Right hindlimb (tissue), 1 donor: ENCODE results near the gene ASTN2.

Source experiments
- DNase-seq: peaks from one replicate; pipeline ENCODE4 v3.0.0-alpha.2; 2018

ASTN2 gene, protein sequence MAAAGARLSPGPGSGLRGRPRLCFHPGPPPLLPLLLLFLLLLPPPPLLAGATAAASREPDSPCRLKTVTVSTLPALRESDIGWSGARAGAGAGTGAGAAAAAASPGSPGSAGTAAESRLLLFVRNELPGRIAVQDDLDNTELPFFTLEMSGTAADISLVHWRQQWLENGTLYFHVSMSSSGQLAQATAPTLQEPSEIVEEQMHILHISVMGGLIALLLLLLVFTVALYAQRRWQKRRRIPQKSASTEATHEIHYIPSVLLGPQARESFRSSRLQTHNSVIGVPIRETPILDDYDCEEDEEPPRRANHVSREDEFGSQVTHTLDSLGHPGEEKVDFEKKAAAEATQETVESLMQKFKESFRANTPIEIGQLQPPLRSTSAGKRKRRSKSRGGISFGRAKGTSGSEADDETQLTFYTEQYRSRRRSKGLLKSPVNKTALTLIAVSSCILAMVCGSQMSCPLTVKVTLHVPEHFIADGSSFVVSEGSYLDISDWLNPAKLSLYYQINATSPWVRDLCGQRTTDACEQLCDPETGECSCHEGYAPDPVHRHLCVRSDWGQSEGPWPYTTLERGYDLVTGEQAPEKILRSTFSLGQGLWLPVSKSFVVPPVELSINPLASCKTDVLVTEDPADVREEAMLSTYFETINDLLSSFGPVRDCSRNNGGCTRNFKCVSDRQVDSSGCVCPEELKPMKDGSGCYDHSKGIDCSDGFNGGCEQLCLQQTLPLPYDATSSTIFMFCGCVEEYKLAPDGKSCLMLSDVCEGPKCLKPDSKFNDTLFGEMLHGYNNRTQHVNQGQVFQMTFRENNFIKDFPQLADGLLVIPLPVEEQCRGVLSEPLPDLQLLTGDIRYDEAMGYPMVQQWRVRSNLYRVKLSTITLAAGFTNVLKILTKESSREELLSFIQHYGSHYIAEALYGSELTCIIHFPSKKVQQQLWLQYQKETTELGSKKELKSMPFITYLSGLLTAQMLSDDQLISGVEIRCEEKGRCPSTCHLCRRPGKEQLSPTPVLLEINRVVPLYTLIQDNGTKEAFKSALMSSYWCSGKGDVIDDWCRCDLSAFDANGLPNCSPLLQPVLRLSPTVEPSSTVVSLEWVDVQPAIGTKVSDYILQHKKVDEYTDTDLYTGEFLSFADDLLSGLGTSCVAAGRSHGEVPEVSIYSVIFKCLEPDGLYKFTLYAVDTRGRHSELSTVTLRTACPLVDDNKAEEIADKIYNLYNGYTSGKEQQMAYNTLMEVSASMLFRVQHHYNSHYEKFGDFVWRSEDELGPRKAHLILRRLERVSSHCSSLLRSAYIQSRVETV (N-terminal part only)

DNA sequence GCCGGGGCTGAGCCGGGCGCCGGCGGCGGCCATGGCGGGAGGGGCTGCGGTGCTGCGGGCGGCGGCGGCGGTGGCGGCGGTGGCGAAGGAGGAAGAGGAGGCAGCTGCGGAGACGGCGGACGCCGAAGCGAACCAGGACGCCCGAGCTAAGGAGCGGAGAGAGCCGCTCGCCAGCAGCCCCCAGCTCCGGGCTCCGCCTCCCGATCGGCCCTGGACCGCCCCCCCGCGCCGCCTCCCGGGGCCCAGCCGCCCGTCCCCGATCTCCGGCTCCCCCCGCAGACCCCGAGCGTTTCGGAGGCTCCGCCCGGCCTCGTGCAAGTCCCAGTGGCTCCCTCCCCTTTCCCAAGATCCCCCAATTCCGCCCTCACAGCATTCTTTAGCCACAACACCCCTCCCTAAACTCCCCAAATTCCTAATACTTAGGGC, at the start of gene ASTN2:
Gene ASTN2 (minus strand): TSS at position 152 of the 426 bp plus-strand sequence. CDS start 119 bp downstream, at position 33.
- DNase-seq = peak; percentile 68

DNA sequence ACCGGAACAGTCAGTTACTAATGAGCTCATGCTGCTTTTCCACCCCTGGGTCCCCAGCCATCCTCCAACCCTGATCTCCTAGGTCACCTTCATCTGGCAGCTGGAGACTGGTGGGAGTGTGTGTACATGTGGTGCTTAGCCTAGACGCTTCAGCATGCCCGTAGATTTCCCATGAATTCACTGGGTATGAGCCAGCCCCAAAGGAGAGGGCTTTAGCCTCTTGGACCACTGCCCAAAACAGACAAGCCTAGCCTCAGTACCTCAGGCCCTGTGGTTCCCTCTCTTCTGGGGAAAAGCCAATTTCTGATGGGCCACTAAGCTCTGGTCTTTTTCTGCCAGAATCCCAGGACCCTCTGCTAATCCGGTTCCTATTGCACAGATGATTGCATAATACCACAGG, 48.0 kb upstream of the ASTN2 start:
- DNase-seq = peak; percentile 68

DNA sequence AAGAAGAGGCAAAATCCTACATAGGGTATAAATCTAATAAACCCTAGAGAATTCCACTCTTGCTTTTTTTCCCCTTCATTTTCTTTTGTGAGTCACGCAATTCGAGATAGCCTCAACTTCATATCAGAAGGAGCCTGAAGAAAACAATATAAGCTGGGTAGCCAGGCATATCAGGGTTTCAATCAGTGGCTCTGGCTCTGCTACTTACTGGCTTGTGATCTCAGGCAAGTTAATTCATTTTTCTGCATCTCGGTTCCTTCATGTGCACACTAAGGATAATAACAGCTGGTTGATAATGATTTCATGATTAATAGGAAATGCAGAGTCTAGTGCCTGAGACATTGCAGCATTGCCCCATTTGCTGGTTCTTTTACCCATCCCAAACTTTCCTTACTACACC, 46.5 kb upstream of the ASTN2 start:
- no peak for DNase-seq

DNA sequence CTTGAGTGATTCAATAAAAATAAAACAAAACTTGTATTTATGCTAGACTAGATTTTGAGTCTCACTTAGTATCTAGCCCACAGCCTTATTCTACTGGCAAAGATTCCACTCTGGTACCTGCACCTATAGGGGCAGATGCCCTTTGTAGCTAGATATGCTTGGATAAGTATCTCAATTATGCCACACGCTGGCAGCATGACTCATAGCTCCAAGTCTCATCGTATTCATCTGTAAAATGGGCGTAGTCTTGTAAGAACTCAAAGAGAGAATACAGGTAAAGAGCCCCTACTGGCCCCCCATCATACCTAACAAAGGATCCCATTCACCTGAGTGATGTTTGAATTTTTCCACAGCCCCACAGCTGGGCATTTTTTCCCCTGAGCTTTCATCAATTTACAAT, 45.9 kb upstream of the ASTN2 start:
- DNase-seq = no peak

DNA sequence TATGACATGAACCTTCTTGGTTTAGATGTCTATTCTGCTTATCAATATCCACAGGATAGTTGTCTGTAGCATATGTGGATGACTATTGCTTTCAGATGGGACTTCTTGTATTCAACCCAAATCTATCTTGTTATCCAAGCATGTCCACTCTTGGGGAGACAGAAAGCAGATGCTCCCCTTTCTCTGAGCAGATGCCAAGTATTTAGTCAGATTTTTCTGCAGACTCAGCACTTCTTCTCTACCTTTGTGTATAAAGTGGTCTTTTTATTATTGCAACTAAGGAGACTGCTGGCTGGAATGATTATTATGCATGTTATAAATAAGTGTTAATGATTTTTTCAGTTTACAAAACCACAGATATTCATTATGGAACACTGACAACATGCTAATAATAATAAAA, 45.1 kb upstream of the ASTN2 start:
- no peak for DNase-seq

DNA sequence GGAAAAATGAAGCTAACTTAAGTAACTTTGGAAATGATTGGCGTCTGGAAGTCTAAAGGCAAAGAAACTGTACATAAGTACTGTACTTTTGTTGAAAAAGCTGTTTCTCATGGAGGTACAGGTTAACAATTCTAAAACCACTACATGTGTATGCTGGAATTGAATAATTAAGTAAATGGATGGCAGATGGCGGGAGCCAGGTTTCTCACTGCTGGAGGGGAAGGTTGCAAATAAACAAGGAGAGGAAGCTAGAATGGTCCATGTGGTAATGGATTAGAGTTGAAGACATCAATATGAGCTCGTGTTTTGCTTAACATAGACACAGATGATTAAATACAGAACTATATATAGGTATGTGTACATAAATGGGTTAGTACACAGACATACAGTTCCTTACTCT, 43.2 kb upstream of the ASTN2 start:
- DNase-seq = no peak

DNA sequence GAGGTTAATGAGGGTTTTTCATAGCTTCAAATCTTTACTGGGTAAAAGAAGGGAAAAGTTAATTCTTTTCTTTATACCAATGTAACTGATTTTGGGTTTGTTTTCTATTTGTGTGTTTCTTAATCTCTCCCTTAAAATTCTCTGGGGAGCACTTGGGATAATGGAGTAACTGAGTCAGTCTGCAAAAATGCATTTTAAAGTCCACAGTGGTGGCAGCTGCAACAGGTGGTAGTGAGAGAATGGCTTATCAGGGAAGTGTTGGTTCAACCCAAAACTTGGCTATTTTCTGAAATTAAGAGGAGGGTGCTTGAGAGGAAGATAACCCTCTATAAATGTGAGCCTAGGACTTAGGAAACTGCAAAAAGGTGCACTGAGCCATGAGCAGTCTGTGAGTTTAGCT, 39.9 kb upstream of the ASTN2 start:
- DNase-seq = no peak

DNA sequence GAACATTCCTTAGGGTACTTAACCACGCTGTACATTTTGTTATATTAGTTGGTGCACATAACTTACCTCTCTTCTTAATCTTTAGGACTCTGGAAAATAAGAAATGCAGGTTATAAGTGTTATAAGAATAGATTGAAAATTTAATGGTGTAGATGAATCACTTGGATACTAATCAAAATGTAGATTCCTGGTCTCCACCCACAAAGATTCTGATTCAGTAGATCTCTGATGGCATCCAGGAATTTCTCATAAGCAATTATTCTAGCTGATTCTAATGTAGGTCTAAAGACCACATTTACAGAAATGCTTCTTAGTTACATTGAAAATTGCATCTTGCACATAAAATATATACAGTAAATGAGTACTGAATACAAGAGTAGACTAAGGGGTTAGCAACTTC, 38.9 kb upstream of the ASTN2 start:
- no peak for DNase-seq

DNA sequence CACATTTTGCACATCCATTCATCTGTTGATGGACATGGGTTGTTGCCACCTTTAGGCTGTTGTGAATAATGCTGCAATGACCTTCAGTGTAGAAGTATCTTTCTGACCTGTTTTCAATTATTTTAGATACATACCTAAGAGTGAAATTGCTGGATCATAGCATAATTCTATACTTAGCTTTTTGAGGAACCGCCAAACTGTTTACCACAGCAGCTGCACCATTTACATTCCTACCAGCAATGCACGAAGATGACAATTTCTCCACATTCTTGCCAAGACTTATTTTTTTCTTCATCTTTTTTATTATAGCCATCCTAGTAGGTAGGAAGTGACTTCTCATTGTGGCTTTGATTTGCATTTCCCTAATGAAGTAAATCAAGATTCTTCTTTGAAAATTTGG, 36.5 kb upstream of the ASTN2 start:
- no peak for DNase-seq

DNA sequence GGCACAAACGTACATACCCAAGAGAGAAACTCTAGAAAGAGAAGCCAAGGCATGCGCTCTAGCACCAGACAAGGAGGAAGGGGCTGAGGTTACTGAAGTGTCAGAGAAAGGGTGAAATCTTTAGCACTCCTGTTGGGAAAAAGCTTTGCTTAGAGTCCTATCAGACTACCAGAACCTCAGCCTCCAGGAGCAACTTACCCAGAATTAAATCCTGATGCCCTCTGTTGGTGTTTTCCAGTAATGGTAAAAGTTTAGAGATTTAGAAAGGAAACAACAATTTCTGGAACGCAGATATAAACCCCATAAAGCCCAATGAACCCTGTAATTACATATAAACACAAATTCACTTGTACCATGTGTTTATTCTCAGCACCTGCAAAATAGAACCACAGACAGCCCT, 33.2 kb upstream of the ASTN2 start:
- no peak for DNase-seq

DNA sequence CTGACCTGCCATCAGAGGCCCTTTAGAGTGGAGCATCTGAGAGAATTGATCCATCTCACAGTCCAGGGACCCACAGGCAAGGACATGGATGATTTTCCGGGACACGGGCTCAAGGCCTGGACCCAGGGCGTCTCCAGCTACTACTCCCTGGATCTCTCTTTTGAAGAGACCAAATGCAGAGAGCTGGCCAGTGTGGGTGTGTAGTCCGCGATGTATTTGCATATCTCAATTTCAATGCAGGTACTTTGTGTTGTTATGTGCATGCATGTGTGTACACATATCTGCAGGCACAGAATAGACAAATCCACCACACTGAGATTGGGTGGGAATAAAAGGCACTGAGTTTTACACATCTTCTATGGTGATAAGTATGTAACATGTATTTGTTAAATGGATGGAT, 30.8 kb upstream of the ASTN2 start:
- no peak for DNase-seq

DNA sequence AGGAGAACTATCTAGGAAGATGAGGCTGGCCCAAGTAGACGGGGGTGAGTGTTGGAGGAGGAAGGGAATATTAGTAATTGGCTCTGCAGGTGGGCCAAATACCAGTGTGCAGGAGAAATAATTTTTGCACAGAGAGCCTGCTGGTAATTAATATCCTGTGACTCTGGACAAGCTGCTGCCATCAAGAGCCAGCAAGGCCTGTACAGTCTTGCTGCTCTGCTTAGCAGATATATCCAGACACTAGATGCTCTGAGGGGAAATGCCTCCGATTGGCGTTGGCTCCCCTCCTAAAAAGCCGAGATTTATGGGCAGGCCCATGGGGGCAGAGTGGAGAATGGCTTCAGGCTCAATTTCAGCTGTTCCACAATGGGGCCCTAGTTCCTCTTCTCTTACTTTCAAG, 29.6 kb upstream of the ASTN2 start:
- DNase-seq = no peak

DNA sequence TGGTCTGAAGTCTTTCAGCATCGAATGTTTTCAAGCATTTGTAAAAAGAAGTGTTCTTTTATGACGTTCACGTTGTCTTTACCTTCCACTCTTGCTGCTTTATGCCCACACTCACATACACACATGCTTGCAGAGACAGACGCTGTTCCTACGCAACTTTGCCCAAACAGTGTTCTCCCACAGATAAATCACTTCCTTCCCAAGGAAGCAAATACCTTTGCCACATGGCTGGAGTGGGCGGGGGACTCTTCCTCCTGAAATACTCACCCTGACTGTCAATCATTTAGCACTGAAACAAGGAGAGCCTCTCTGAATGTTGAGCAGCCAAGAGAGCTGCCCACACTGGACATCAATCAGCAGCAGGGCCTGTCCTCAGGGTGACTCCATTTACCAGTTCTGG, 22.4 kb upstream of the ASTN2 start:
- no peak for DNase-seq

DNA sequence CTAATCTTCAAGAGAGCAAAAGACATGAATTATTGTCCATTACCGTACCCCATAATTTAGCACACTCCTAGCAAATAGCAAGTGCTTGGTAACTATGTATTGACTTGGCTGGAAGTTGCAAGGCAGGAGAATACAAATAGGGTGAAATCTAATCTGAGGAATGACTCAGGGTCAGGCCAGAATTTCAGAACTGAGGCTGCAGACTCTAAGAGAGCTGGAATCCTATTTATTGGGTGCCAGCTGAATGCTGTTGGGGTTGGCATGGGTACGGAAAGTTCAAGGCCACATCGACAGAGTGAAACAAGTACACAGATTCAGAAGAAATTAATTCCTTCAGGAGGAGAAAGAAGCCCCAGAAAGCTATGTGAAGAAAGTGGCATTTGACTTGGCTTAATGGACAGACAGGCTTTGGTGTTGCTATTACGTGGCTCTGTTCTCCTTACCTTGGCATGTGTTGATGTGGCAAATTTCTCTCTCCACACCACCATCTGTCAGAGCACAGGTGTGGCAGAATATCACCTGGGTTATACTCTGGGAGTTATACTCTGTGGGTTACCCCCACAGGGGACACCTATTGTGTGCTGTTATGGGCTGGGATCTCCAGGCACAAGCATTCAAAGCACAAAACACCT, 20.9 kb upstream of the ASTN2 start:
- no peak for DNase-seq

DNA sequence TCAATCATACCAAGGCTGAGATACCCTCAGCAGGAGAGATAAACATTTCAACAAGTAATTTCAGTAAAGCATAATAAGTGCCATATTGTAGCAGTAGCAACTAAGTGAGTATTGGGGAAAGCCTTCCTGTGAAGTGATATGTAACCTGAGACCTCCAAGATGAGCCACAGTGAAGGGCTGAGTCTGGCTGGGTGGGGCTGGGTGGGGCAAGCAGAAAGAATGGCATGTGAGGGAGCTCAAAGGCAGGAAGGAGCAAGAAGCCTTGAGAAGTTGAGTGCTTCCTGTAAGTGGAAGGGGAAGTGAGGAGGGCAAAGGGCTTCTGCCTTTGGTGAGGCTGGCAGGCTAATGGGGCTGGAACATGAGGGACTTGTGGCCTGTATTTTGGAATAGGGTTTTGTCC, 19.7 kb upstream of the ASTN2 start:
- no peak for DNase-seq

DNA sequence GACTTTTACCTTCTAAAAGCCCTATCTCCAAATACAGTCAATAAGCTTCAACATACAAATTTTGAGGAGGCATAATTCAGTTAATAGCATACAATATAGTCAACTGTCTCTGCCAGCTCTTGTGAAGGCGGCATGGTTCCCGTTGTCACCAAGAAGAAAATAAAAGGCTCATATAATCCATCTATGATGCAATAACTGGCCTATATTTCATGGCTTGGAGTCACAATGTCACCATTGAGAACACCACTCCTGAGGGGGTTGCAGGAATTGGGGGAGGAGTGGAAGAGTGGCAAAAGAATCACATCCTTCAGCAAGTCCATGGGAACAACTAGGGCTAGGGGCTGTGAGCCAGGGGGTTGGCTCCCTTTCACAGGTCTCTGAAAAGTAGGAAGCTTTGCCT, 16.0 kb upstream of the ASTN2 start:
- DNase-seq = no peak

DNA sequence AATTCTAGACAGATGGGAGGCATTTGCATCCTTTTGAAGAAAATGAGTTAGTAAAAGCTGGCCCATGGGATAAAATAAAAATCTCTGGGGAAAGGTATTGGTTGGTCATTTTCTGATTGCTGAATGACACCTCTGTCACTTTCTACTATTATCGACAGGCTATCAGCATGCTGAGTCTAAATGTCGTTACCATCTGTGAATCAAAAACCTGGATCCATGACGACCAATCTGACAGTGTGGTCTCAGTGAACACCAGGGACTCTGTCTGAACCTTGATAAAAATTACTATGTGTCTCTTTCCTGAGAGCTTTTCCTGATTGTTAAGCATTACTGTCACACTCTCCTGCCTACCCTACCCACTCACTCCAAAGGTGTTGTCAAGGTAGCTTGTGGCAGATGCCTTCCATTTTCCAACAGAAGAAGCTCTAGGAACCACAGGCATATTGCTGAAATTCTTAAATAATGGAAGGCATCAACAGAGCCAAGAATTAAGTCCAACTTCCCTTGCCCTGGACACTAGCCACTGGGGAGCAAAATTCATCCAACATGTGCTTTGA, 12.6 kb upstream of the ASTN2 start:
- DNase-seq = no peak

DNA sequence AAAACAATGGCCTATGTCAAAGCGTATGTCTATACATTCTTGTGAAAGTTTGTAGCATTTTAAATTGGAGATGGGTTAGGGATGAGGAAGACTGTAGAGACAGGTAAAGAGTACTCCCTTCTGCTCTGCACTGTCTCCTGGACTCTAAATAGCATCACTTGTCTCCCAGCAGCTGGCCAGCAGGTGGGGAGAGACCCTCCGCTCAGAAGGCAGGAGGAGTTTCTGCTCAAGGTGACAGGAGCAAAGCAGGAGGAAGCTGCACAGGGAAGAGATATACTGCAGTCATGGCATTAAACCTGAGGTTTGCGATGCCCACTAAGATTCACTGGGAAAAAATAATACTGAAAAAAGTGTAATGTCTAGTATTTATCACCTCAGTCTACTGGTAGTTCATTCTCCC, 10.7 kb upstream of the ASTN2 start:
- no peak for DNase-seq

DNA sequence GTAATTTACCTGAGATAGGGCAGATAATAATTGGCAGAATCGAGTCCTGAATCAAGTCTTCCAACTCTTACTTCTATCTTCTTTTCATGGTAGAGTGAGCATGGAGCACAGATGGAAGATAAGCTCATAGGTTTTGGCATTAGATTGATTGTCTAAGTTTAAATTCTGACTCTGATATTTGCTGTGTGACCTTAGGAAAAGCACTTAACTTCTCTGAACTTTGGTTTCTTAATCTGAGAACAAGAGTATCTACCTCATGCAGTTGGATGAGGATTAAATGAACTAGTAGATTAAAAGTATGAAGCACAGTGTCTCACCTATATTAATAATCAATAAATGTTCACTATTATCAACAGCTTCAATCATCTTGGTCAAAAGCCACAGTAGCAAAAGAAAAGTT, 9.4 kb upstream of the ASTN2 start:
- DNase-seq = no peak

DNA sequence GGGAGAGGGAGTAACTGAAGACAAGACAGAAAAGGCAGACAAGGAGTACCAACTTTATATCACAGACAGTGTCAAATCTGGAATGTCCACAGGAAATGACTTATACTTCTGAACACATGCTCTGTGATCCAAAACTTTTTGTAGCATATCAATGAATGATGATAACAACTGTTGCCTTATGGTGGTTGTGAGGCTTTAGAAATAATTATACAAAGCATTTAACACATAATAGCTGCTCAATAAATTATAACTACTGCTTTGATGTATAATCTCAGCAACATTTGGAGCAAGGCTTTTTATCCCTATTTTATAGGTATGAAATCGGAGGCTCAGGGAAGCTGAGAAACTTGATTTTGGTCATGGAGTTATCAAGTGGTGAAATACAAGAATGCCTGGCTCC, 3.3 kb upstream of the ASTN2 start:
- no peak for DNase-seq

DNA sequence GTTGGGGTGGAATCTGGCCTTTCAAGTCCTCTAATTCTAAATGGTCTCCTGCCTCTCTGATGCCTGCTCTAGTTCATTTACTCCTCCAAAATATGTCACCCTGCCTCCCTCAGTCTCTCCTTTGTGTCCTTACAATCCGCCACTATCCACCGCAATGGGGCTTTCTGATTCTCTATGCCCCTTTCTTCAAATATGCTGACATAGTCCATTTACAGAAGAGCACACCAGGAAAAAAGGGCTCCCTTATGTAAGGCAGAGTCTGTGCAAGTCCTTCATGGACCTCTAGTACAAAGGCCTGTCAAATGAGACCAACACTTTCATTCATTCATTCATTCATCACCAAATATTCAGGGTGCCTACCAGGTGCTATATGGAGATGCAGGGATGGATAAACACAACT, 2.0 kb upstream of the ASTN2 start:
- DNase-seq = no peak

DNA sequence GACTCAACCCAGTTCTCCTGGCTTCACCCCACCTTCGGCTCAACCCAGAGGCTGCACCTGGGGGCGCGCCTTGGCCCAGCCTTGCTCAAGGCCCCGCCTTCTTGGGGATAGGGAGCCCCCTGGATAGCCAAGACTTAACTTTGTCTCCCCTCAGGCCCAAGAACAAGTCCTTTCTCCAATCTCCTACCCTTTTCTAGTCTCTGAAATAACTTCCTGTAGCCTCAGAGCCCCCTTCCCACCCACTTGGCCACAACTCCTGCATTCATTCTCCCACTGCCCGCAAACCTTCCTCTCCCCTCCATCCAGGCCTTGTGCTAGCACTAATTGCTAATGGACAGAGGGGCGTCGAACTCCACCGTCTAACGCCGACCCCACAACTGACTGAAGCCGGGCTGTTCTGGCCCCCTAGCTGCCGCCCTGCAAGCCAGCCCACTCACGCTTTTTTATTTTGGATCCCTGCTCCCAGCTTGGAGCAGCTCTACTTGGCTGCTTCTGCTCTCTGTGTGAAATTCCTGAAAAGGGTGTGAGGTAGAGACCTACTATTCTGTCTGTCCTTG, 579 bp upstream of the ASTN2 start:
- DNase-seq = no peak
